DND-41 (cell line): ENCODE data around the gene SLC39A3.
A peak's percentile ranks its signal among the peaks of the same experiment; 100 is the strongest.

Source experiments
- ATAC-seq: fragments of 200-7000 bp; cut with Tn5 transposase; 3 replicates; pipeline ENCODE4 v1.9.1; 2021; ENCODE audit warnings: low read depth; ENCODE audit not compliant: insufficient read depth
- DNase-seq: peaks from one replicate; pipeline ENCODE4 v3.0.0-alpha.2; 2020
- H2AFZ ChIP-seq: 2 replicates; pipeline ENCODE4 v1.6.0; 2012; ENCODE audit warnings: low read depth, low read length
- H3K27ac ChIP-seq: 2 replicates; pipeline ENCODE4 v1.5.1; 2012; ENCODE audit warnings: low read length, inconsistent platforms
- H3K27me3 ChIP-seq: fragments of 200-600 bp; sonication (generic); 2 replicates; pipeline ENCODE4 v1.6.0; 2012; ENCODE audit warnings: low read length, mild to moderate bottlenecking, inconsistent platforms; ENCODE audit not compliant: insufficient read depth, poor library complexity
- H3K36me3 ChIP-seq: 2 replicates; pipeline ENCODE4 v1.5.1; 2012; ENCODE audit warnings: low read length, inconsistent platforms; ENCODE audit not compliant: insufficient read depth
- H3K4me1 ChIP-seq: 2 replicates; pipeline ENCODE4 v1.5.1; 2012; ENCODE audit warnings: mild to moderate bottlenecking, low read length; ENCODE audit not compliant: insufficient read depth
- H3K4me2 ChIP-seq: 2 replicates; pipeline ENCODE4 v1.6.0; 2012; ENCODE audit warnings: mild to moderate bottlenecking, moderate library complexity, low read length, inconsistent platforms; ENCODE audit not compliant: insufficient read depth
- H3K4me3 ChIP-seq, 2 experiments: fragments of 200-600 bp in 1 of 2; shearing (Covaris generic) in 1 of 2; 2 replicates each; pipeline ENCODE4 v1.5.1; 2012 to 2016; ENCODE audit warnings: inconsistent platforms in 2 of 2, low read length in 2 of 2, mild to moderate bottlenecking in 2 of 2, low read depth in 1 of 2, moderate library complexity in 1 of 2
- H3K79me2 ChIP-seq: 2 replicates; pipeline ENCODE4 v1.6.0; 2012; ENCODE audit warnings: low read length, inconsistent platforms; ENCODE audit not compliant: insufficient read depth
- H3K9ac ChIP-seq: 2 replicates; pipeline ENCODE4 v1.6.0; 2012; ENCODE audit warnings: low read depth, mild to moderate bottlenecking, inconsistent platforms, low read length, moderate library complexity
- H3K9me3 ChIP-seq: 2 replicates; pipeline ENCODE4 v1.5.1; 2012; ENCODE audit warnings: low read length, moderate library complexity, mild to moderate bottlenecking, inconsistent platforms; ENCODE audit not compliant: insufficient read depth, severe bottlenecking
- H4K20me1 ChIP-seq: 2 replicates; pipeline ENCODE4 v1.6.0; 2012; ENCODE audit warnings: low read length; ENCODE audit not compliant: insufficient read depth
- CTCF ChIP-seq: IDR thresholded peaks from 2 replicates; pipeline ENCODE4 v1.5.1; 2012; ENCODE audit warnings: borderline replicate concordance, low read length, moderate library complexity, mild to moderate bottlenecking; ENCODE audit not compliant: poor library complexity, severe bottlenecking; ENCODE audit errors: extremely low read depth
- EZH2 ChIP-seq: IDR thresholded peaks from 3 replicates; pipeline ENCODE4 v1.6.1; 2012; ENCODE audit warnings: borderline replicate concordance, low read depth, mild to moderate bottlenecking, moderate library complexity, low read length, inconsistent platforms; ENCODE audit not compliant: severe bottlenecking

The SLC39A3 gene

GRCh38 chr19:2775556-2776430 lies 36.0 kb upstream of the SLC39A3 start:
- peaks cover 42% of the 10 kb centered on the region for H3K36me3 ChIP-seq
- H4K20me1 ChIP-seq, result peaks cover 84% of the 10 kb centered on the region
- H3K79me2 ChIP-seq, result peaks cover 92% of the 10 kb centered on the region
- no peaks in the 10 kb centered on the region for H3K9me3 ChIP-seq
- H2AFZ ChIP-seq, result no peak overlapping the region
- DNase-seq (peak; percentile 41), ATAC-seq (peak; percentile 47; the same call in 1 of the 3 replicates)
- H3K9ac ChIP-seq, result no peak overlapping the region
- no peaks in the 10 kb centered on the region for H3K27me3 ChIP-seq
- H3K4me2 ChIP-seq, result no peak overlapping the region
- H3K4me3 ChIP-seq, result no peak overlapping the region
- no peak overlapping the region for H3K27ac ChIP-seq
- peaks cover 15% of the 10 kb centered on the region for H3K4me1 ChIP-seq
- TF ChIP-seq EZH2 (no peak), CTCF (no peak)

- Histone ChIP-seq H3K79me2 (peaks cover 92% of the 10 kb centered on the region), H4K20me1 (peaks cover 84% of the 10 kb centered on the region), H3K4me2 (no peak overlapping the region), H3K9ac (no peak overlapping the region), H3K4me1 (peaks cover 8% of the 10 kb centered on the region), H3K27ac (no peak overlapping the region), H2AFZ (no peak overlapping the region), H3K36me3 (peaks cover 46% of the 10 kb centered on the region), H3K27me3 (no peaks in the 10 kb centered on the region), H3K4me3 (no peak overlapping the region), H3K9me3 (no peaks in the 10 kb centered on the region)
- DNase-seq (no peak), ATAC-seq (no peak)
- TF ChIP-seq CTCF, result no peak
- TF ChIP-seq EZH2, result no peak
These were observed 35.2 kb upstream of the SLC39A3 start for GRCh38 chr19:2774953-2775555.

DNA sequence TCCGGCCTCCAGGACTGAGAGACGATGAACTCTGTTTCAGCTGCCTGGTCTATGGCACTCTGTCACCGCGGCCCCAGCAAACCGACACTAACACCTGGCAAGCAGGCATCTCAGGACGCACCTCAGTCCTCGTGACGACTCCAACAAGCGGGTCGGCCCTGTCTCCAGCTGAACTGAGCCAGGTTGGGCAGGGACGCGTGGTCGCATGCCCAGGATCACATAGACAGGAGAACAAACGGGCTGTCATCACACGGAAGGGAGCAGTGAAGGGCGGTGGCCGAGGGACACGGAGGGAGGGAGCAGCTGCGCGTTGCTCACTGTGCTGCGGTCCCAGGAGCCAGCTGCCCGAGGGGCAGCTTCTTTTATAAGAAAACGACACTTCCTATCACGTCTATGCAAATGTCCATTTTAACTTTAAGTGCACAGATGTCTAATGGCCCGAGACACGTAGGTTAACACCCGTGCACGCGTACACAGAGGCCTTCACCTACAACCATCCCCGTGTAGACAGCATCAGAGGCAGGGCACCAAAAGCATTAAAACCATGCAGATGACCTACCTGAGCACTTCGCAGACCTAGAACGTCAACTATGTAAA lies 34.4 kb upstream of the SLC39A3 start:
- Histone ChIP-seq H3K27me3 (no peaks in the 10 kb centered on the region), H3K9ac (no peak overlapping the region), H4K20me1 (peaks cover 83% of the 10 kb centered on the region), H3K4me1 (peaks cover 5% of the 10 kb centered on the region), H3K27ac (no peak overlapping the region), H3K4me3 (no peak overlapping the region), H3K36me3 (peaks cover 47% of the 10 kb centered on the region), H3K4me2 (no peak overlapping the region), H3K9me3 (no peaks in the 10 kb centered on the region), H2AFZ (no peak overlapping the region), H3K79me2 (peaks cover 90% of the 10 kb centered on the region)
- no peak for ATAC-seq
- TF ChIP-seq EZH2, result no peak
- TF ChIP-seq CTCF, result no peak
- DNase-seq, result no peak
